Left ventricle myocardium inferior (tissue), 1 donor: ENCODE data around the gene ZFYVE19. TPM values are rescaled to one million over a fixed set of nuclear protein-coding genes. Genes with fewer than 3 reads are reported as not detected.

ENCODE experiments used
- DNase-seq: peaks from one replicate; pipeline ENCODE4 v3.0.0-alpha.2; 2020
- H3K27ac ChIP-seq: fragments of 200-600 bp; replicated peaks from 2 replicates; pipeline ENCODE4 v1.8.0; 2021
- H3K27me3 ChIP-seq: fragments of 200-600 bp; 2 replicates; pipeline ENCODE4 v1.8.0; 2021; ENCODE audit warnings: low read depth
- H3K36me3 ChIP-seq: fragments of 200-600 bp; 2 replicates; pipeline ENCODE4 v1.8.0; 2021
- H3K4me1 ChIP-seq: fragments of 200-600 bp; 2 replicates; pipeline ENCODE4 v1.8.0; 2021
- H3K4me3 ChIP-seq: fragments of 200-600 bp; 2 replicates; pipeline ENCODE4 v1.8.0; 2021; ENCODE audit warnings: mild to moderate bottlenecking, moderate library complexity
- H3K9me3 ChIP-seq: fragments of 200-600 bp; replicated peaks from 2 replicates; pipeline ENCODE4 v1.8.0; 2021
- CTCF ChIP-seq: fragments of 200-600 bp; IDR thresholded peaks from 2 replicates; pipeline ENCODE4 v1.8.0; 2021; ENCODE audit warnings: antibody characterized with exemption, mild to moderate bottlenecking, borderline replicate concordance
- intact Hi-C: fragments of 100-400 bp; cut with micrococcal nuclease; formaldehyde crosslinking; loops from one replicate; pipeline ENCODE4 v1.11.0; 2022
- total RNA-seq: library from RNA; stranded (reverse); fragmentation: NEBNext Ultra II Directional; extraction: Animal tissue kit (Norgen Biotek cat#: 25700); gene quantifications from one replicate; pipeline ENCODE4 v1.2.1, GENCODE V29; 2021
- donor health status: DM: no; HTN: yes; CAD: no; lungs with severe emphysema.

The ZFYVE19 gene
- total RNA-seq, 1 donor from 2014 or later: 24.7 TPM

- intact Hi-C loops: no loop called here
- H3K4me3 ChIP-seq: no peak within 1 kb of the TSS
- no peak for TF ChIP-seq CTCF
- H3K36me3 ChIP-seq: peaks cover 47% of the 10 kb centered on the region
- H3K27me3 ChIP-seq: no peaks in the 10 kb centered on the region
- peaks cover 17% of the 10 kb centered on the region for H3K4me1 ChIP-seq
- peak within 1 kb of the TSS; percentile 36 for H3K27ac ChIP-seq
- no peak for DNase-seq
- H3K9me3 ChIP-seq: no peaks in the 10 kb centered on the region
Observed at GRCh38 chr15:40769274-40770146, 37.4 kb upstream of the ZFYVE19 start, which contains the start of gene C15orf62. Gene C15orf62, plus strand, starts transcription at chr15:40769980. Its CDS starts 516 bp downstream, at chr15:40770496.

GRCh38 chr15:40770147-40770721 is 36.7 kb upstream of the ZFYVE19 start:
- H3K36me3 ChIP-seq: peaks cover 54% of the 10 kb centered on the region
- no peak overlapping the region for H3K27ac ChIP-seq
- H3K9me3 ChIP-seq: no peaks in the 10 kb centered on the region
- DNase-seq: no peak
- intact Hi-C loops: no loop called here
- no peak overlapping the region for H3K4me3 ChIP-seq
- no peak for TF ChIP-seq CTCF
- H3K27me3 ChIP-seq: no peaks in the 10 kb centered on the region
- peaks cover 10% of the 10 kb centered on the region for H3K4me1 ChIP-seq

- TF ChIP-seq CTCF: no peak
- Histone ChIP-seq H3K27me3 (no peaks in the 10 kb centered on the region), H3K9me3 (no peaks in the 10 kb centered on the region), H3K4me3 (no peak overlapping the region), H3K36me3 (peaks cover 64% of the 10 kb centered on the region), H3K4me1 (peaks cover 10% of the 10 kb centered on the region), H3K27ac (no peak overlapping the region)
- DNase-seq: no peak
- intact Hi-C loops: no loop called here
Observed at GRCh38 chr15:40771242-40771641, 35.6 kb upstream of the ZFYVE19 start.

GRCh38 chr15:40772014-40772413 is 34.9 kb upstream of the ZFYVE19 start:
- Histone ChIP-seq H3K9me3 (no peaks in the 10 kb centered on the region), H3K4me1 (peaks cover 10% of the 10 kb centered on the region), H3K27ac (no peak overlapping the region), H3K4me3 (no peak overlapping the region), H3K27me3 (no peaks in the 10 kb centered on the region), H3K36me3 (peaks cover 69% of the 10 kb centered on the region)
- DNase-seq: no peak
- TF ChIP-seq CTCF: no peak
- intact Hi-C loops: no loop called here

GRCh38 chr15:40773496-40773895 is 33.4 kb upstream of the ZFYVE19 start:
- no peak for DNase-seq
- H3K27me3 ChIP-seq: no peaks in the 10 kb centered on the region
- no peak overlapping the region for H3K4me3 ChIP-seq
- H3K9me3 ChIP-seq: no peaks in the 10 kb centered on the region
- intact Hi-C loops: no loop called here
- H3K4me1 ChIP-seq: peaks cover 10% of the 10 kb centered on the region
- peaks cover 75% of the 10 kb centered on the region for H3K36me3 ChIP-seq
- no peak for TF ChIP-seq CTCF
- no peak overlapping the region for H3K27ac ChIP-seq
